Measurements from ENCODE around the gene ADA.
A peak's percentile ranks its signal among the peaks of the same experiment; 100 is the strongest.

ADA gene

DNA sequence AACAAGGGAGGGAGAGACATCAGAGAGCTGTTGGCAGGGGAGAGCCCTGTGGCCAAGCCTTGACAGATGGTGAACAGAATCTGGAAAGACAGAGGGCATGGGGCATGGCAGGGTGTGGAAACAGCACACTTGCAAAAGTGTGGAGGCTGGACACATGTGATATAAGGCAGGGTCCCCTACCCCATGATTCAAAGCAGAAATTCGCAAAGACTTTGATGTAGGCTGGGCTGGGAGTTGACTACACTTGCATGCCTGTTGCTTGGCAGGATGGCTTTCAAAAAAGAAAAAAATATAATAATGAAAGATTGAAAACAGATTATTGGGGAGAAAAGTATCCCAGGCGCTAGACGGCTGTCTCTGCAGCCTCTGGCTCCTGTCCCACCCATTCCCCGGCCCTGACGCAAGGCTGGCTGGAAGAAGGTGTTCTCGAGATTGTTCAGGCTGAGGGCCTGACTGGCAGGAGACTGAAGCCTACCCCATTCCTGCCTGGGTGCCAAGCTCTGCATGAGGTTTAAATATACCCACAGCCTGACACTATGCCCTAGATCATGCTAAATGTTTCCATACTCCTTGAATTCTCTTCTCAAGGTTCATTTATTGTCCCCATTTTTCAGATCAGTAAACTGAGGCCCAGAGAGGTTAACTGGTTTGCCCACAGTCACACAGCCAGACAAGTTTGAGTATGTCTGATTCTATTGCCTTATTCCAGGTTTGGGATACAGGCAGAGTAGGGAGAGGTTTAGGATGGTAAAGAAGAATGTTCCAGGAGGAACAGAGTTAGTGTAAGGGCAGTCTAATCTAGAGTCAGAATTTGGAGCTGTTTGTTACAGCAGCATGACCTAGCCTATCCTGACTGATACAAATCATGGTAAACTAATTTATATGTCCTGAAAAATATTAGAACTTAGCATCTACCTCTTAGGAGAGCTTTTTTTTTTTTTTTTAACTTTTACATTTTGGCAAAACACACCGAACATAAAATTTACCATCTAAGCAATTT, 40.2 kb upstream of the ADA start:
- H3K27ac ChIP-seq (ENCODE audit: low read length): no peak overlapping the region
- DNase-seq (no peak), ATAC-seq (ENCODE audit: insufficient read depth, low read depth) (peak; percentile 54; the same call in 2 of the 3 replicates)
- H3K9me3 ChIP-seq (ENCODE audit: insufficient read depth, low read length, severe bottlenecking): no peaks in the 10 kb centered on the region
- no peak overlapping the region for H2AFZ ChIP-seq (ENCODE audit: low read depth, low read length)
- TF ChIP-seq, protein P1, sequence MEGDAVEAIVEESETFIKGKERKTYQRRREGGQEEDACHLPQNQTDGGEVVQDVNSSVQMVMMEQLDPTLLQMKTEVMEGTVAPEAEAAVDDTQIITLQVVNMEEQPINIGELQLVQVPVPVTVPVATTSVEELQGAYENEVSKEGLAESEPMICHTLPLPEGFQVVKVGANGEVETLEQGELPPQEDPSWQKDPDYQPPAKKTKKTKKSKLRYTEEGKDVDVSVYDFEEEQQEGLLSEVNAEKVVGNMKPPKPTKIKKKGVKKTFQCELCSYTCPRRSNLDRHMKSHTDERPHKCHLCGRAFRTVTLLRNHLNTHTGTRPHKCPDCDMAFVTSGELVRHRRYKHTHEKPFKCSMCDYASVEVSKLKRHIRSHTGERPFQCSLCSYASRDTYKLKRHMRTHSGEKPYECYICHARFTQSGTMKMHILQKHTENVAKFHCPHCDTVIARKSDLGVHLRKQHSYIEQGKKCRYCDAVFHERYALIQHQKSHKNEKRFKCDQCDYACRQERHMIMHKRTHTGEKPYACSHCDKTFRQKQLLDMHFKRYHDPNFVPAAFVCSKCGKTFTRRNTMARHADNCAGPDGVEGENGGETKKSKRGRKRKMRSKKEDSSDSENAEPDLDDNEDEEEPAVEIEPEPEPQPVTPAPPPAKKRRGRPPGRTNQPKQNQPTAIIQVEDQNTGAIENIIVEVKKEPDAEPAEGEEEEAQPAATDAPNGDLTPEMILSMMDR (IDR thresholded peaks at IDR 0.05; ENCODE audit: borderline replicate concordance, extremely low read depth, low read length, poor library complexity, severe bottlenecking): no peak
- TF ChIP-seq EZH2 (IDR thresholded peaks at IDR 0.05; ENCODE audit: borderline replicate concordance, low read depth, low read length, severe bottlenecking): no peak
- H3K36me3 ChIP-seq (ENCODE audit: insufficient read depth, low read length): no peaks in the 10 kb centered on the region
- no peak overlapping the region for H3K4me2 ChIP-seq (ENCODE audit: insufficient read depth, low read length)
- H3K79me2 ChIP-seq (ENCODE audit: insufficient read depth, low read length): no peaks in the 10 kb centered on the region
- H3K4me3 ChIP-seq (ENCODE audit: low read depth in 1 of 2, low read length in 2 of 2): no peak overlapping the region
- no peak overlapping the region for H3K9ac ChIP-seq (ENCODE audit: low read depth, low read length)
- H3K27me3 ChIP-seq (ENCODE audit: insufficient read depth, low read length, poor library complexity): no peaks in the 10 kb centered on the region
- no peaks in the 10 kb centered on the region for H3K4me1 ChIP-seq (ENCODE audit: insufficient read depth, low read length)
- H4K20me1 ChIP-seq (ENCODE audit: insufficient read depth, low read length): no peaks in the 10 kb centered on the region

DNA sequence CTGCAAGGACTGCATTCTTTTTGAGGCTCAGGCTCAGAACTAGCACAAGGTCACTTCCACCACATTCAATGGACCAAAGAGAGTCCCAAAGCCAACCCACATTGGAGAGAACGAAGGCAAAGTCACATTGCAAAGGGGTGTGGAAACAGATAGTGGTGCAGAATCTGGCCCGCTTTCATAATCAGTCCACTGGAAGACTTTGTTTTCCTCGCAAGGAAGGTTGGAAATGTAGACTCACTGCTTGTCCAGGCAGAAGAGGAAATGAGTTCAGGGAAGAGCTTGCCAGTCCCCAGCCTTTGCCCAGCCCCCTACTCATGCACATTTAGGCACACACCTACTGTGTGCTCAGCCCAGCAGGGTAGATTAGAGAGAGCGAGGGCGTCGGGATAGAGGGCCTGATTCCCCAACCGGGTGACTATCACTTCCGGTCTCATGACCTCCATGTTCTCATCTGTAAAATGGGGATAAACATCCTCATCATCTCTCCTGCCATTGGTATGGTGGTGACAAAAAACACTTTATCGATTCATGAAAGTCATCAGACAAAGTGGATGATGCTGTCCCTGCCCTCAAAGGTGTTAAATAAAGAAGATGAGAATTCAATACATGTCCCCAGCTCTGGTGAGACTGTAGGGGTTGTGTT, 39.4 kb upstream of the ADA start:
- Histone ChIP-seq H3K79me2 (ENCODE audit: insufficient read depth, low read length) (no peaks in the 10 kb centered on the region), H3K9ac (ENCODE audit: low read depth, low read length) (no peak overlapping the region), H3K27ac (ENCODE audit: low read length) (no peak overlapping the region), H2AFZ (ENCODE audit: low read depth, low read length) (no peak overlapping the region), H3K4me3 (ENCODE audit: low read depth in 1 of 2, low read length in 2 of 2) (no peak overlapping the region), H3K27me3 (ENCODE audit: insufficient read depth, low read length, poor library complexity) (no peaks in the 10 kb centered on the region), H3K4me2 (ENCODE audit: insufficient read depth, low read length) (no peak overlapping the region), H3K4me1 (ENCODE audit: insufficient read depth, low read length) (no peaks in the 10 kb centered on the region), H4K20me1 (ENCODE audit: insufficient read depth, low read length) (no peaks in the 10 kb centered on the region), H3K36me3 (ENCODE audit: insufficient read depth, low read length) (no peaks in the 10 kb centered on the region), H3K9me3 (ENCODE audit: insufficient read depth, low read length, severe bottlenecking) (no peaks in the 10 kb centered on the region)
- DNase-seq (no peak), ATAC-seq (ENCODE audit: insufficient read depth, low read depth) (no peak)
- TF ChIP-seq, protein P1 (IDR thresholded peaks at IDR 0.05; ENCODE audit: borderline replicate concordance, extremely low read depth, low read length, poor library complexity, severe bottlenecking): no peak
- TF ChIP-seq EZH2 (IDR thresholded peaks at IDR 0.05; ENCODE audit: borderline replicate concordance, low read depth, low read length, severe bottlenecking): no peak

DNA sequence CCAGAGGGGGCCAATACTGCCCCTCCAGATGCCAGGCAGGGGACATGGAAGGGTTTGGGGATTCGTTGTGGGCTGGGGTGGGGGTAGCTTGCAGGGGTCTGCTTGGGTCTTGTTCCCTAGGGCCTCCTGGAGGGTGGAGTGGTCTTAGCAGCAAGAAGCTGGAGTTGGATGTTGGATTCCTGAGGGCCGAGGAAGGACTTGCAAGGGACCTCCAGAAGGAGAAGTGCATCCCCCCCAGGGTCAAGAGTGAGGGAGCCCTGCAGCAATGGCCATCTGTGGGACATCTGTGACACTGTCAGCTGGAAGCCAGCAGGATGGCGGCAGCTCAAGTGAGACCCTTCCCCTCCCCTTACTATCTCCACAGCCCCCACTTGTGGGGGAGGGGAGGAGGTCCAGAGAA, 38.3 kb upstream of the ADA start:
- H3K27me3 ChIP-seq (ENCODE audit: insufficient read depth, low read length, poor library complexity): no peaks in the 10 kb centered on the region
- DNase-seq (no peak), ATAC-seq (ENCODE audit: insufficient read depth, low read depth) (no peak)
- H3K4me3 ChIP-seq (ENCODE audit: low read depth in 1 of 2, low read length in 2 of 2): no peak overlapping the region
- no peak overlapping the region for H3K27ac ChIP-seq (ENCODE audit: low read length)
- no peak overlapping the region for H3K9ac ChIP-seq (ENCODE audit: low read depth, low read length)
- no peak overlapping the region for H3K4me2 ChIP-seq (ENCODE audit: insufficient read depth, low read length)
- TF ChIP-seq, protein P1 (IDR thresholded peaks at IDR 0.05; ENCODE audit: borderline replicate concordance, extremely low read depth, low read length, poor library complexity, severe bottlenecking): no peak
- TF ChIP-seq EZH2 (IDR thresholded peaks at IDR 0.05; ENCODE audit: borderline replicate concordance, low read depth, low read length, severe bottlenecking): no peak
- H4K20me1 ChIP-seq (ENCODE audit: insufficient read depth, low read length): no peaks in the 10 kb centered on the region
- H3K36me3 ChIP-seq (ENCODE audit: insufficient read depth, low read length): no peaks in the 10 kb centered on the region
- H3K79me2 ChIP-seq (ENCODE audit: insufficient read depth, low read length): no peaks in the 10 kb centered on the region
- H3K4me1 ChIP-seq (ENCODE audit: insufficient read depth, low read length): peaks cover 8% of the 10 kb centered on the region
- H2AFZ ChIP-seq (ENCODE audit: low read depth, low read length): no peak overlapping the region
- no peaks in the 10 kb centered on the region for H3K9me3 ChIP-seq (ENCODE audit: insufficient read depth, low read length, severe bottlenecking)
